NCI-H2196 treated with DMSO at 0.1 percent for 48 hours (cell line): ENCODE measurements around the gene NDUFA5.
"Not testable (repeated sequence)": the region's sequence is repeated elsewhere in the genome, so short reads cannot be mapped to it uniquely, and the experiment has no call there.

Experiments used
- DNase-seq: peaks from one replicate; lab custom pipeline; 2025; ENCODE audit not compliant: unreplicated experiment; lab: John Stamatoyannopoulos, UW

Gene NDUFA5

DNA sequence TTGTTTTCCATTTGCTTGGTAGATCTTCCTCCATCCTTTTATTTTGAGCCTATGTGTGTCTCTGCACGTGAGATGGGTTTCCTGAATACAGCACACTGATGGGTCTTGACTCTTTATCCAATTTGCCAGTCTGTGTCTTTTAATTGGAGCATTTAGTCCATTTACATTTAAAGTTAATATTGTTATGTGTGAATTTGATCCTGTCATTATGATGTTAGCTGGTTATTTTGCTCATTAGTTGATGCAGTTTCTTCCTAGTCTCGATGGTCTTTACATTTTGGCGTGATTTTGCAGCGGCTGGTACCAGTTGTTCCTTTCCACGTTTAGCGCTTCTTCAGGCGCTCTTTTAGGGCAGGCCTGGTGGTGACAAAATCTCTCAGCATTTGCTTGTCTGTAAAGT lies 31.1 kb downstream of the NDUFA5 start:
- not testable (repeated sequence) for DNase-seq

GRCh38 chr7:123522066-123522465 lies 35.6 kb downstream of the NDUFA5 start:
- no peak for DNase-seq

GRCh38 chr7:123505221-123505620 lies 52.4 kb downstream of the NDUFA5 start:
- no peak for DNase-seq

DNA sequence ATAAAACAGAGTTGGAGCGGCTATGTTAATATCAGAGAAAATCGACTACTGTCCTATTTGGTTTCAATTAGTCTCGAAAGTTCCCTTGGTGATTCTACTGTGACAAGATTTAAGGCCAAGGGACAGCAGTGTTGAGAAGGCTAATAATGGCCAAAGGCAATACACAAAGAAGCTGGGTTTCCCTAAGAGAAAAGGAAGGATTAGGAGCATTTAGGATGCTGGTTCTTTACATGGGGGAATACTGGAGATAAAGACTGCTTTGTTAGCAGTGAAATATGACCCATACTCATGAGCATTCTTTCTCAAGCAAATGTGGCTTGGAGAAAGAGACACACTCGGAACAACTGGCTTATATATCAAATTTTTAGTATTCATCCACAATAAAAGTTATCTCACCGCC lies 55.4 kb downstream of the NDUFA5 start:
- no peak for DNase-seq

DNA sequence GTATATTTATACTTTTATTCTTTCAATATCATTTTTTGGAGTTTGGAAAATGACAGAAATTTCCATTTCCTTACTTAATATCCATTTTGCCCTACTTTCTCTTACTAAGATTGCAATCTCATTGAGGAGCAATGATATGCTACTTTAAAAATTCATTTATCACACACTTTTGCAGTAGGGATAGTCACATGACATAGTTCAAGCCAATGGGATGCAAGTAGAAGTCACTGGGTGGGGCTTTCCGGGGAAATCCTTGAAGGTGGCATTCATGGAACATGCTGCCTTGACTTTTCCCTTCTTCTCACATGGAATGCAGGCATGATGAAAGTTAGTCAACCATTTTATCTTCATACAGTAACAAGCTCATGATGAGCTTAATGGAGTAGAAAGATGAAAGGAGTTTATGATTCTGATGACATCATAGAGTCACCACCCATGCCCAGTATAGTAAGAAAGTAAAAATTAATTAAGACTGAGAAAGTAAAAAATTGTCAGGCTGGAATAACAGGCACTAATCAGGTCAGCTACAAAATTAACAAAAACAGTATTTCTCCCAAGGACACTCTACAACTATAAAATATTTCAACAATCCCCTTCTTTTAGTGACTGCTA lies 56.6 kb downstream of the NDUFA5 start:
- no peak for DNase-seq

- DNase-seq = no peak
Measured at GRCh38 chr7:123499211-123499970, 58.2 kb downstream of the NDUFA5 start.

GRCh38 chr7:123498601-123499000 lies 59.0 kb downstream of the NDUFA5 start:
- DNase-seq = no peak

DNA sequence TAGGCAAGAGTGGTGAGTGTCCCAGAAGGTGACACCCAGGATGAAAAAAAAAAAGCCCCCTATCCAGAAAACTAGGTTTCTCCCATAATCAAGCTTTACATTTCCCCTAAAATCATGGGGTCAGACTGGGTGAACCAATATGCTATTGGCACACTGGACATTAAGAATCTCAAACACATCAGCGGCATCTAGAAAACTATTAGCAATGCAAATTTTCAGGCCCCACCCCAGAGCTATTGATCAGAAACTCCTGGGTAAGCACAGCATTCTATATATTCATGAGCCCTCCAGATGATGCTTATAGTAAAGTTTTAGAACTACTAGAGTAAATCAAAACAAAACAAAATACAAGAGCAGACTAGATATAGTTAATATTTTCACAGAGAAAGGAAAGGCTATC lies 59.6 kb downstream of the NDUFA5 start:
- DNase-seq = no peak

DNA sequence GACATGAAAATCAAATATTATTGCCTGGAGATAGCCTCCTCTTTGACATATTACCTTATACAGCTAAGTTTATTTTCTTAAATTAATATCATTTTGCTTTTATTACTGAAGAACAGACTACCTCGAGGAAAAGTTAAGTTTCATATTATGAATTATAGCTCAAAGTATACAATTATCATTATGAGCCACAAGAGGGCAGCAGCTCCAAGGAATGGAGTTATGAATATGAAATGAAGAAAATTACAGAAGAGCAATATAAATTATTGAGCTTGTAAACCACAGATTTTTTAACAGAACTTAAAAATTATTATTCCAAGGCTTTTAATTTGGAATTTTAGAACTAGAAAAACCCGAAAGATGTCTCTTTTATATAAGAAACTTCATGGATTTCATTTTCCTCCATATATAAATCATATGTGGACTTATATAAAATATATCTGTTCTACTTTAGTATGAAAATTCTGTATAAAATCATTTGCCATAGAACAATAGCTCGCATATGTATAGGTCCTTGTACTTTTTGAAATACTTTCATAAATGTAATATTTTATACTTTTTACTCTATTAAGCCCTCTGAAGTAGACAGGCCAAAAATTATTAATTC lies 63.3 kb downstream of the NDUFA5 start:
- no peak for DNase-seq

DNA sequence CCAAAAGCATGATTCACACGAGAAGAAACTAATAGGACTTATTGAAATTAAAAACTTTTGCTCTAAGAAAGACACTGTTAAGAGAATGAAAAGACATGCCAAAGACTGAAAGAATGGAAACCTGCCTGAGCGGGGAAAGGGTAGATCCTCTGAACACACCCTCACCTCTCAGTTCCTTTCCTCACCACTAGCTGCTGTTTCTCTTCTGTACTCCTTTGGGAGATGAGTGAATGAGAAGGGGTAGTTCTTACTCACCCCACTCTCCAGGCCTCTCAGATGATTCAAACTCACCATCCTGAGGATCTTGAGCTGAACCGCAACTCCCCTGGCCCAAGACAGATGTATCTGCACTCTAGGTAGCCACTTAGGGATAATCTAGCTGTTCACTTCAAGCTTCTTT lies 65.1 kb downstream of the NDUFA5 start:
- DNase-seq = no peak
